HepG2 (cell line): Measurements from ENCODE around the gene OPRD1. TPM values are rescaled to one million over a fixed set of nuclear protein-coding genes. Genes with fewer than 3 reads are reported as not detected.
A peak's percentile ranks its signal among the peaks of the same experiment; 100 is the strongest.

Experiments used
- ARID4A ChIP-seq: sonication (generic); formaldehyde crosslinking; IDR thresholded peaks from 2 replicates; pipeline ENCODE4 v1.5.0; 2020; ENCODE audit warnings: mild to moderate bottlenecking, missing genetic modification reagents, borderline replicate concordance
- ATF4 ChIP-seq, 2 experiments: fragments of 450-650 bp in 1 of 2; sonication (generic) in 1 of 2; formaldehyde crosslinking; IDR thresholded peaks; 2 replicates each; pipeline versions ENCODE4 v1.5.0 to v1.8.0; 2020 to 2022; ENCODE audit warnings: mild to moderate bottlenecking in 1 of 2, missing genetic modification reagents in 1 of 2
- CREM ChIP-seq, 2 experiments: sonication (generic) in 1 of 2; formaldehyde crosslinking in 1 of 2; IDR thresholded peaks; 2 replicates each; pipeline versions ENCODE4 v1.4.0 to v1.6.1; 2016 to 2020; ENCODE audit warnings: antibody characterized with exemption in 1 of 2, mild to moderate bottlenecking in 1 of 2, missing genetic modification reagents in 1 of 2
- DRAP1 ChIP-seq: IDR thresholded peaks from 2 replicates; pipeline ENCODE4 v1.6.1; 2016; ENCODE audit warnings: missing genetic modification reagents, missing compliant biosample characterization
- DZIP1 ChIP-seq: sonication (generic); formaldehyde crosslinking; IDR thresholded peaks from 2 replicates; pipeline ENCODE4 v1.5.0; 2020; ENCODE audit warnings: mild to moderate bottlenecking, missing genetic modification reagents
- HMGXB4 ChIP-seq, 2 experiments: sonication (generic) in 1 of 2; formaldehyde crosslinking in 1 of 2; IDR thresholded peaks; 2 replicates each; pipeline versions ENCODE4 v1.4.0 to v1.6.1; 2018 to 2020; ENCODE audit warnings: missing genetic modification reagents in 2 of 2, borderline replicate concordance in 1 of 2, low read depth in 1 of 2, mild to moderate bottlenecking in 1 of 2, missing biosample characterization in 1 of 2
- MEIS2 ChIP-seq: sonication (generic); formaldehyde crosslinking; IDR thresholded peaks from 2 replicates; pipeline ENCODE4 v1.9.0; 2021; ENCODE audit warnings: mild to moderate bottlenecking, missing genetic modification reagents
- ZBTB21 ChIP-seq: sonication (generic); formaldehyde crosslinking; IDR thresholded peaks from 2 replicates; pipeline ENCODE4 v1.4.0; 2020; ENCODE audit warnings: missing genetic modification reagents
- ZBTB26 ChIP-seq: IDR thresholded peaks from 2 replicates; pipeline ENCODE4 v1.6.1; 2016; ENCODE audit warnings: missing compliant biosample characterization, missing genetic modification reagents, borderline replicate concordance
- ZBTB43 ChIP-seq: sonication (generic); formaldehyde crosslinking; conservative IDR thresholded peaks from 2 replicates; pipeline ENCODE4 v1.4.0; 2020; ENCODE audit warnings: missing genetic modification reagents
- ZNF225 ChIP-seq: sonication (generic); formaldehyde crosslinking; IDR thresholded peaks from 2 replicates; pipeline ENCODE4 v1.4.0; 2020; ENCODE audit warnings: mild to moderate bottlenecking, missing genetic modification reagents
- ZNF333 ChIP-seq: sonication (generic); formaldehyde crosslinking; IDR thresholded peaks from 2 replicates; pipeline ENCODE4 v1.4.0; 2020; ENCODE audit warnings: mild to moderate bottlenecking, missing genetic modification reagents, borderline replicate concordance
- ZNF772 ChIP-seq: sonication (generic); formaldehyde crosslinking; IDR thresholded peaks from 2 replicates; pipeline ENCODE4 v1.5.0; 2020; ENCODE audit warnings: mild to moderate bottlenecking, missing genetic modification reagents
- polyA plus RNA-seq, 8 experiments: library from polyadenylated mRNA; depleted of rRNA in 3 of 8; stranded (reverse) in 7 of 8; unstranded in 1 of 8; fragments of >200 nt; fragmentation: Illumina TruSeq in 4 of 8; extraction: Trizol in 4 of 8; gene quantifications; 2 replicates each; pipeline versions ENCODE4 v1.2.1 to v1.2.3, GENCODE V29; 2011 to 2016; ENCODE audit warnings: low read depth in 4 of 8, missing spikeins in 1 of 8, mixed read lengths in 1 of 8; ENCODE audit not compliant: insufficient read depth in 1 of 8
- total RNA-seq, 5 experiments: library from RNA; depleted of rRNA; stranded (reverse); fragments of >200 nt; fragmentation: Illumina TruSeq; extraction: Trizol; gene quantifications; 2 replicates each; pipeline ENCODE4 v1.2.3, GENCODE V29; 2016; ENCODE audit warnings: low read depth in 1 of 5

OPRD1 gene
- total and polyA plus RNA-seq, 2 of the 13 experiments (the other 11 are each of a cell fraction or from before 2014, with no cell fraction given), result 0.02 to 0.03 TPM

GRCh38 chr1:28886731-28887418, 74.9 kb downstream of the OPRD1 start (continued):
- TF ChIP-seq ARID4A (CRISPR knock-in tag) (peak; percentile 71; the same call in 1 of the 2 replicates), DZIP1 (CRISPR knock-in tag) (peak; percentile 78; the same call in 1 of the 2 replicates), ZNF225 (CRISPR knock-in tag) (no peak), ZNF772 (CRISPR knock-in tag) (0 out of 2 replicates have a peak, but pooled peaks have one; percentile 32), HMGXB4 (CRISPR knock-in tag; IDR thresholded peaks at IDR 0.05; ENCODE audit: borderline replicate concordance in 1 of 2, low read depth in 1 of 2) (peak; percentile 23 to 49; a peak in 1 of 4 replicates), MEIS2 (CRISPR knock-in tag) (peak; percentile 94), ATF4 (CRISPR knock-in tag; IDR thresholded peaks at IDR 0.05) (peak in 1 of 2 experiments; percentile 71; a peak in 2 of 4 replicates), CREM (IDR thresholded peaks at IDR 0.05) (peak; percentile 79), CREM (CRISPR knock-in tag; IDR thresholded peaks at IDR 0.05) (no peak), ZBTB43 (CRISPR knock-in tag) (0 out of 2 replicates have a peak, but pooled peaks have one; percentile 16), ZNF333 (CRISPR knock-in tag) (no peak), ZBTB26 (CRISPR knock-in tag) (no peak), DRAP1 (CRISPR knock-in tag) (peak; percentile 90), ZBTB21 (peak; percentile 85)
